ENCODE data around the gene PLEKHO1. TPM values are rescaled to one million over a fixed set of nuclear protein-coding genes. Genes with fewer than 3 reads are reported as not detected.
"Not testable (repeated sequence)": the region's sequence is repeated elsewhere in the genome, so short reads cannot be mapped to it uniquely, and the experiment has no call there.

The PLEKHO1 gene
- polyA plus RNA-seq, 10 donors: 64.0 to 93.4 (median 78.0) TPM

- DNase-seq: peak in 1 of 3 donors; percentile 64
Measured at GRCh38 chr1:150165622-150166612, 16.2 kb downstream of the PLEKHO1 start.

- DNase-seq: peak in 1 of 3 donors; percentile 66
Measured at GRCh38 chr1:150168960-150169601, 19.4 kb downstream of the PLEKHO1 start.

- no peak for DNase-seq
Measured at GRCh38 chr1:150171801-150172200, 22.1 kb downstream of the PLEKHO1 start.

GRCh38 chr1:150173141-150173585, 23.4 kb downstream of the PLEKHO1 start:
- no peak for DNase-seq

GRCh38 chr1:150176593-150176992, 26.9 kb downstream of the PLEKHO1 start:
- DNase-seq: peak in 1 of 3 donors; percentile 23

- DNase-seq: no peak
Measured at GRCh38 chr1:150178548-150178947, 28.8 kb downstream of the PLEKHO1 start.

GRCh38 chr1:150179867-150180266, 30.2 kb downstream of the PLEKHO1 start:
- DNase-seq: no peak

GRCh38 chr1:150180474-150180873, 30.8 kb downstream of the PLEKHO1 start:
- no peak for DNase-seq

- no peak for DNase-seq
Measured at GRCh38 chr1:150182247-150182646, 32.5 kb downstream of the PLEKHO1 start.

GRCh38 chr1:150183061-150183460, 33.3 kb downstream of the PLEKHO1 start:
- DNase-seq: no peak

- DNase-seq: no peak
Measured at GRCh38 chr1:150185481-150185880, 35.8 kb downstream of the PLEKHO1 start.

GRCh38 chr1:150186438-150186788, 36.7 kb downstream of the PLEKHO1 start:
- not testable (repeated sequence) for DNase-seq

GRCh38 chr1:150186789-150187559, 37.3 kb downstream of the PLEKHO1 start:
- DNase-seq: peak in 1 of 3 donors; percentile 78

GRCh38 chr1:150187560-150187931, 37.8 kb downstream of the PLEKHO1 start:
- no peak for DNase-seq

- DNase-seq: peak in 1 of 3 donors; percentile 80
Measured at GRCh38 chr1:150192012-150192411, 42.3 kb downstream of the PLEKHO1 start.

GRCh38 chr1:150194381-150195031, 44.8 kb downstream of the PLEKHO1 start:
- DNase-seq: peak in 1 of 3 donors; percentile 70

- no peak for DNase-seq
Measured at GRCh38 chr1:150196417-150196816, 46.7 kb downstream of the PLEKHO1 start.

- no peak for DNase-seq
Measured at GRCh38 chr1:150207281-150207971, 57.7 kb downstream of the PLEKHO1 start.

- not testable (repeated sequence) for DNase-seq
Measured at GRCh38 chr1:150208460-150208859, 58.7 kb downstream of the PLEKHO1 start.
